Activated B cell treated with CpG ODN at 0.5 μM for 24 hours (primary cell): ENCODE data around the gene CCDC51. TPM values are rescaled to one million over a fixed set of nuclear protein-coding genes. Genes with fewer than 3 reads are reported as not detected.
"Not testable (repeated sequence)": the region's sequence is repeated elsewhere in the genome, so short reads cannot be mapped to it uniquely, and the experiment has no call there.

Experiments used
- ATAC-seq: fragments of 200-7000 bp; cut with Tn5 transposase; one replicate; pipeline ENCODE4 v1.10.0; 2021; ENCODE audit warnings: low read depth, mild to moderate bottlenecking, moderate library complexity
- CTCF ChIA-PET: fragments of 350-600 bp; sonication (Branson Sonifier 250); formaldehyde crosslinking; loops from one replicate; lab custom pipeline; 2021; ENCODE audit warnings: antibody characterized with exemption; lab: Charles Lee
- POLR2A ChIA-PET: fragments of 350-600 bp; sonication (Branson Sonifier 250); formaldehyde crosslinking; loops from one replicate; lab custom pipeline; 2021; ENCODE audit warnings: antibody characterized with exemption; lab: Charles Lee
- DNase-seq: peaks from one replicate; pipeline ENCODE4 v3.0.0; 2022
- H3K27ac Mint-ChIP-seq: one replicate; pipeline ENCODE4 v1.8.0; 2020; ENCODE audit warnings: mixed read lengths
- H3K27me3 Mint-ChIP-seq: one replicate; pipeline ENCODE4 v1.8.0; 2021; ENCODE audit warnings: mixed read lengths
- H3K36me3 Mint-ChIP-seq: one replicate; pipeline ENCODE4 v1.8.0; 2021; ENCODE audit warnings: low read depth, mixed read lengths
- H3K4me1 Mint-ChIP-seq: one replicate; pipeline ENCODE4 v1.8.0; 2021; ENCODE audit warnings: mixed read lengths
- H3K4me3 Mint-ChIP-seq: one replicate; pipeline ENCODE4 v1.8.0; 2020; ENCODE audit warnings: mild to moderate bottlenecking, mixed read lengths
- H3K9me3 Mint-ChIP-seq: one replicate; pipeline ENCODE4 v1.8.0; 2020; ENCODE audit warnings: mixed read lengths
- CTCF ChIP-seq: fragments of 200-600 bp; IDR thresholded peaks from one replicate; pipeline ENCODE4 v1.8.0; 2022; ENCODE audit warnings: antibody characterized with exemption, mild to moderate bottlenecking
- intact Hi-C: fragments of 100-400 bp; cut with micrococcal nuclease; formaldehyde crosslinking; loops from one replicate; pipeline ENCODE4 v1.15.1; 2024
- total RNA-seq: library from RNA; stranded (reverse); gene quantifications from 2 replicates; pipeline ENCODE4 v1.2.3, GENCODE V29; 2022

The CCDC51 gene
- total RNA-seq, 1 donor from 2014 or later, result 8.7 TPM

- Mint-ChIP-seq H3K9me3 (no peaks in the 10 kb centered on the region), H3K27ac (peak overlapping the region; percentile 97), H3K4me1 (peaks cover 57% of the 10 kb centered on the region), H3K36me3 (no peaks in the 10 kb centered on the region), H3K27me3 (no peaks in the 10 kb centered on the region), H3K4me3 (no peak overlapping the region)
- CTCF ChIA-PET, result interaction anchor here (1.5 to 2.0 kb wide), 2 partner anchors 13 to 42 kb away, joined by 4 to 5 read pairs; a partner anchor contains a TSS
- POLR2A ChIA-PET, result interaction anchor here (0.6 to 2.8 kb wide), 4 partner anchors 11 to 915 kb away, joined by 3 to 16 read pairs (median 6); partner anchors contain the start of genes ATRIP, CCDC51 and TMA7
- intact Hi-C loops, result loop anchor here (2.0 kb wide), 1 partner anchor 15 kb away; no protein-coding TSS in a partner anchor
- ATAC-seq, result no peak
- DNase-seq, result no peak
- no peak for TF ChIP-seq CTCF
Measured at GRCh38 chr3:48477959-48478520, 38.1 kb upstream of the CCDC51 start.

GRCh38 chr3:48476426-48477053 lies 36.6 kb upstream of the CCDC51 start:
- intact Hi-C loops, result no loop called here
- no peaks in the 10 kb centered on the region for H3K27me3 Mint-ChIP-seq
- ChIA-PET CTCF (interaction anchor here (1.5 kb wide), 1 partner anchor 40 kb away, joined by 5 read pairs; no protein-coding TSS in a partner anchor), POLR2A (interaction anchor here (0.6 to 1.9 kb wide), 5 partner anchors 10 to 1652 kb away, joined by 3 to 17 read pairs (median 8); partner anchors contain the start of gene ARIH2)
- DNase-seq (no peak), ATAC-seq (no peak)
- H3K9me3 Mint-ChIP-seq, result no peaks in the 10 kb centered on the region
- no peak overlapping the region for H3K4me3 Mint-ChIP-seq
- H3K36me3 Mint-ChIP-seq, result peaks cover 4% of the 10 kb centered on the region
- peak overlapping the region; percentile 97 for H3K27ac Mint-ChIP-seq
- peaks cover 65% of the 10 kb centered on the region for H3K4me1 Mint-ChIP-seq
- no peak for TF ChIP-seq CTCF

- Mint-ChIP-seq H3K27ac (peak overlapping the region; percentile 79), H3K9me3 (no peaks in the 10 kb centered on the region), H3K4me1 (peaks cover 76% of the 10 kb centered on the region), H3K27me3 (no peaks in the 10 kb centered on the region), H3K36me3 (peaks cover 4% of the 10 kb centered on the region), H3K4me3 (peak overlapping the region; percentile 36)
- intact Hi-C loops, result no loop called here
- CTCF ChIA-PET, result no interaction called here
- POLR2A ChIA-PET, result interaction anchor here (0.6 to 1.4 kb wide), 2 partner anchors 9 to 78 kb away, joined by 4 to 5 read pairs; no protein-coding TSS in a partner anchor
- no peak for DNase-seq
- no peak for TF ChIP-seq CTCF
- ATAC-seq, result no peak
Measured at GRCh38 chr3:48475188-48475587, 35.3 kb upstream of the CCDC51 start.

GRCh38 chr3:48474619-48475018 lies 34.7 kb upstream of the CCDC51 start:
- peaks cover 79% of the 10 kb centered on the region for H3K4me1 Mint-ChIP-seq

GRCh38 chr3:48474031-48474430 lies 34.1 kb upstream of the CCDC51 start:
- intact Hi-C loops, ATAC-seq, H3K4me3 Mint-ChIP-seq, DNase-seq, H3K9me3 Mint-ChIP-seq, H3K27me3 Mint-ChIP-seq: not testable (repeated sequence)
- peaks cover 15% of the 10 kb centered on the region for H3K36me3 Mint-ChIP-seq
- peaks cover 79% of the 10 kb centered on the region for H3K4me1 Mint-ChIP-seq
- CTCF ChIA-PET, result interaction anchor here (1.1 to 3.5 kb wide), 4 partner anchors 31 to 38 kb away, joined by 6 to 19 read pairs (median 10); partner anchors contain the start of genes CCDC51 and TMA7
- peak overlapping the region; percentile 99 for H3K27ac Mint-ChIP-seq
- POLR2A ChIA-PET, result interaction anchor here (0.7 to 2.8 kb wide), 7 partner anchors 8 to 1763 kb away, joined by 3 to 29 read pairs (median 15); partner anchors contain the start of genes ATRIP, CCDC51, PFKFB4 and SHISA5

More at GRCh38 chr3:48474619-48475018, 34.7 kb upstream of the CCDC51 start:
- H3K27ac Mint-ChIP-seq, result peak overlapping the region; percentile 79
- intact Hi-C loops, result no loop called here
- peaks cover 9% of the 10 kb centered on the region for H3K36me3 Mint-ChIP-seq
- no peak overlapping the region for H3K4me3 Mint-ChIP-seq
- no peaks in the 10 kb centered on the region for H3K27me3 Mint-ChIP-seq
- H3K9me3 Mint-ChIP-seq, result no peaks in the 10 kb centered on the region
- ChIA-PET CTCF (interaction anchor here (3.5 kb wide), 1 partner anchor 33 kb away, joined by 19 read pairs; no protein-coding TSS in a partner anchor), POLR2A (interaction anchor here (1.4 kb wide), 1 partner anchor 8 kb away, joined by 4 read pairs; no protein-coding TSS in a partner anchor)
- no peak for TF ChIP-seq CTCF
- no peak for DNase-seq
- ATAC-seq, result no peak
